ENCODE results near the gene ATRN. TPM values are rescaled to one million over a fixed set of nuclear protein-coding genes. Genes with fewer than 3 reads are reported as not detected.

ATRN gene
- total and polyA plus RNA-seq, 2 of the 8 experiments (the other 6 are each of a cell fraction or from before 2014, with no cell fraction given), result 12.0 to 17.4 TPM

GRCh38 chr20:3628502-3629314 is 157.9 kb downstream of the ATRN start (continued):
- no peak for TF ChIP-seq CHD7 (IDR thresholded peaks at IDR 0.05; ENCODE audit: insufficient replicate concordance, low read length)

Measured in H1 (cell line).